H1 (cell line): ENCODE data around the gene KIF5A. TPM values are rescaled to one million over a fixed set of nuclear protein-coding genes. Genes with fewer than 3 reads are reported as not detected.

ENCODE experiments used
- CTCF ChIA-PET: fragments of 300-600 bp; sonication (Branson Sonifier 250); formaldehyde crosslinking; loops from one replicate; lab custom pipeline; 2021; ENCODE audit not compliant: partially characterized antibody; lab: Charles Lee
- POLR2A ChIA-PET: fragments of 300-600 bp; sonication (Branson Sonifier 250); formaldehyde crosslinking; loops from one replicate; lab custom pipeline; 2021; ENCODE audit warnings: inconsistent platforms; ENCODE audit not compliant: partially characterized antibody; lab: Charles Lee
- DNase-seq, 2 experiments: peaks; one replicate each; pipeline versions ENCODE4 v3.0.0 to v3.0.0-alpha.2; 2010 to 2022; ENCODE audit warnings: low spot score in 2 of 2, low read depth in 1 of 2, mixed read lengths in 1 of 2
- FAIRE-seq: peaks from 2 replicates; lab custom pipeline; 2011; peaks lifted over from hg19 to GRCh38; lab: Jason Lieb, UNC
- H2AFZ ChIP-seq: 2 replicates; pipeline ENCODE4 v1.8.1; 2012; ENCODE audit warnings: low read length, inconsistent platforms
- H2AK5ac ChIP-seq: 2 replicates; pipeline ENCODE4 v1.6.1; 2013; ENCODE audit warnings: low read depth, low read length
- H2BK120ac ChIP-seq: replicated peaks from 2 replicates; pipeline ENCODE3; 2013; ENCODE audit warnings: low read depth, low read length, inconsistent platforms
- H2BK12ac ChIP-seq: 2 replicates; pipeline ENCODE4 v1.6.1; 2013; ENCODE audit warnings: low read depth, low read length
- H2BK15ac ChIP-seq: 2 replicates; pipeline ENCODE4 v1.6.1; 2013; ENCODE audit warnings: low read length
- H2BK20ac ChIP-seq: 2 replicates; pipeline ENCODE4 v1.6.1; 2013; ENCODE audit warnings: low read length
- H2BK5ac ChIP-seq: 2 replicates; pipeline ENCODE4 v1.6.1; 2013; ENCODE audit warnings: low read depth, low read length
- H3K14ac ChIP-seq: 2 replicates; pipeline ENCODE4 v1.6.1; 2013; ENCODE audit warnings: inconsistent platforms; ENCODE audit not compliant: insufficient read length
- H3K18ac ChIP-seq: 2 replicates; pipeline ENCODE4 v1.6.1; 2013; ENCODE audit warnings: low read length; ENCODE audit errors: extremely low read depth
- H3K23ac ChIP-seq: 2 replicates; pipeline ENCODE4 v1.6.1; 2013; ENCODE audit warnings: inconsistent platforms; ENCODE audit not compliant: insufficient read length
- H3K23me2 ChIP-seq: 2 replicates; pipeline ENCODE4 v1.6.1; 2013; ENCODE audit warnings: low read depth, low read length
- H3K27ac ChIP-seq: 2 replicates; pipeline ENCODE4 v1.6.1; 2011; ENCODE audit warnings: low read depth, low read length, inconsistent platforms
- H3K27me3 ChIP-seq, 4 experiments: replicated peaks in 1 of 4; 1 replicate in 1 of 4; 2 replicates in 3 of 4; pipeline versions ENCODE4 v1.6.1 to v1.8.1; 2011 to 2013; ENCODE audit warnings: low read length in 3 of 4, mild to moderate bottlenecking in 3 of 4, inconsistent platforms in 2 of 4, mixed read lengths in 2 of 4, moderate library complexity in 1 of 4; ENCODE audit not compliant: control insufficient read depth in 3 of 4, insufficient read depth in 3 of 4; ENCODE audit errors: extremely low read depth in 1 of 4
- H3K36me3 ChIP-seq, 4 experiments: 2 replicates each; pipeline versions ENCODE4 v1.6.1 to v1.8.1; 2011 to 2013; ENCODE audit warnings: mild to moderate bottlenecking in 4 of 4, low read length in 3 of 4, moderate library complexity in 2 of 4, control low read depth in 1 of 4, inconsistent platforms in 1 of 4; ENCODE audit not compliant: insufficient read depth in 4 of 4, control insufficient read depth in 2 of 4
- H3K4ac ChIP-seq: replicated peaks from 2 replicates; pipeline ENCODE3; 2013; ENCODE audit warnings: low read length, low read depth, mixed read lengths, inconsistent platforms; ENCODE audit not compliant: insufficient read length
- H3K4me1 ChIP-seq, 4 experiments: replicated peaks in 1 of 4; 1 replicate in 1 of 4; 2 replicates in 3 of 4; pipeline versions ENCODE4 v1.6.1 to v1.8.1; 2011 to 2013; ENCODE audit warnings: low read length in 3 of 4, inconsistent platforms in 2 of 4, mixed read lengths in 1 of 4; ENCODE audit not compliant: insufficient read depth in 4 of 4, control insufficient read depth in 3 of 4
- H3K4me2 ChIP-seq, 2 experiments: 2 replicates each; pipeline versions ENCODE4 v1.6.1 to v1.8.1; 2011 to 2013; ENCODE audit warnings: low read depth in 2 of 2, low read length in 2 of 2, control low read depth in 1 of 2, inconsistent platforms in 1 of 2, mild to moderate bottlenecking in 1 of 2; ENCODE audit not compliant: insufficient read depth in 1 of 2
- H3K4me3 ChIP-seq, 4 experiments: fragments of 200-600, 300-600 bp in 1 of 4; sonication (generic), shearing (Covaris generic), sonication (Bioruptor Twin) in 1 of 4; 2 replicates each; pipeline versions ENCODE4 v1.5.1 to v1.8.1; 2011 to 2016; ENCODE audit warnings: low read length in 4 of 4, low read depth in 3 of 4, control low read depth in 2 of 4, inconsistent platforms in 2 of 4, mild to moderate bottlenecking in 2 of 4, mixed read lengths in 1 of 4, moderate library complexity in 1 of 4; ENCODE audit not compliant: insufficient read depth in 2 of 4; ENCODE audit errors: extremely low read depth in 1 of 4
- H3K56ac ChIP-seq: replicated peaks from 2 replicates; pipeline ENCODE3; 2013; ENCODE audit warnings: low read depth, mild to moderate bottlenecking, mixed read lengths, low read length, inconsistent platforms; ENCODE audit not compliant: insufficient read length
- H3K79me1 ChIP-seq: 2 replicates; pipeline ENCODE4 v1.6.1; 2013; ENCODE audit warnings: low read depth, low read length, control low read depth
- H3K79me2 ChIP-seq, 2 experiments: 2 replicates each; pipeline versions ENCODE4 v1.6.1 to v1.8.1; 2012 to 2013; ENCODE audit warnings: low read length in 2 of 2, mild to moderate bottlenecking in 2 of 2, inconsistent platforms in 1 of 2; ENCODE audit not compliant: insufficient read depth in 2 of 2, control insufficient read depth in 1 of 2
- H3K9ac ChIP-seq, 4 experiments: replicated peaks in 1 of 4; 1 replicate in 1 of 4; 2 replicates in 3 of 4; pipeline versions ENCODE4 v1.6.1 to v1.8.1; 2011 to 2013; ENCODE audit warnings: low read depth in 3 of 4, low read length in 3 of 4, control low read depth in 2 of 4, mild to moderate bottlenecking in 2 of 4, moderate library complexity in 2 of 4, inconsistent platforms in 1 of 4; ENCODE audit errors: extremely low read depth in 1 of 4
- H3K9me3 ChIP-seq, 2 experiments: 2 replicates each; pipeline versions ENCODE4 v1.6.1 to v1.8.1; 2012 to 2013; ENCODE audit warnings: mild to moderate bottlenecking in 2 of 2, moderate library complexity in 2 of 2, control low read depth in 1 of 2, inconsistent platforms in 1 of 2, low read depth in 1 of 2, low read length in 1 of 2, mixed read lengths in 1 of 2; ENCODE audit not compliant: insufficient read depth in 2 of 2
- H4K20me1 ChIP-seq, 2 experiments: replicated peaks in 1 of 2; 2 replicates each; pipeline versions ENCODE3 to v1.8.1; 2011 to 2013; ENCODE audit warnings: inconsistent platforms in 2 of 2, low read length in 2 of 2, mild to moderate bottlenecking in 1 of 2; ENCODE audit not compliant: insufficient read depth in 2 of 2, control insufficient read depth in 1 of 2
- H4K5ac ChIP-seq: 2 replicates; pipeline ENCODE4 v1.6.1; 2013; ENCODE audit warnings: low read length, low read depth, mixed read lengths, inconsistent platforms; ENCODE audit not compliant: insufficient read length
- H4K8ac ChIP-seq: 2 replicates; pipeline ENCODE4 v1.8.0; 2013; ENCODE audit warnings: mild to moderate bottlenecking, moderate library complexity, low read length, inconsistent platforms; ENCODE audit not compliant: insufficient read depth; ENCODE audit errors: extremely low read depth
- H4K91ac ChIP-seq: replicated peaks from 2 replicates; pipeline ENCODE3; 2013; ENCODE audit warnings: low read length, mixed read lengths, inconsistent platforms; ENCODE audit not compliant: insufficient read length
- EZH2 ChIP-seq: fragments of 200-600 bp; sonication (generic); IDR thresholded peaks from 2 replicates; pipeline ENCODE4 v1.7.1; 2012; ENCODE audit warnings: low read depth, mild to moderate bottlenecking, moderate library complexity, low read length, inconsistent platforms; ENCODE audit not compliant: severe bottlenecking
- HDAC2 ChIP-seq, 2 experiments: fragments of 300-600 bp in 1 of 2; sonication (generic) in 1 of 2; IDR thresholded peaks; 2 replicates each; pipeline ENCODE4 v1.6.1; 2011 to 2012; ENCODE audit warnings: low read depth in 2 of 2, low read length in 2 of 2, mild to moderate bottlenecking in 2 of 2, moderate library complexity in 2 of 2, borderline replicate concordance in 1 of 2, inconsistent platforms in 1 of 2
- SIN3A ChIP-seq, 2 experiments: IDR thresholded peaks in 1 of 2; conservative IDR thresholded peaks in 1 of 2; 2 replicates each; pipeline ENCODE4 v1.6.1; 2011 to 2012; ENCODE audit warnings: low read length in 2 of 2, improper control_type of control experiment in 1 of 2, low read depth in 1 of 2, mild to moderate bottlenecking in 1 of 2
- WGBS, 2 experiments: shearing (Covaris generic) in 1 of 2; methylation state at CpG; one replicate each; pipeline versions ENCODE4 v1.1.6 to v1.1.7; 2013 to 2015; ENCODE audit warnings: low lambda C conversion rate in 2 of 2, mixed read lengths in 2 of 2, inconsistent platforms in 1 of 2, low coverage in 1 of 2, missing lambda C conversion rate in 1 of 2; ENCODE audit not compliant: insufficient replicate concordance in 2 of 2, insufficient coverage in 1 of 2, insufficient read length in 1 of 2; ENCODE audit errors: extremely low coverage in 1 of 2, missing lambda C conversion rate in 1 of 2; 5-methylcytosine and 5-hydroxymethylcytosine counted together
- polyA plus RNA-seq, 7 experiments: library from polyadenylated mRNA; depleted of rRNA in 3 of 7; stranded (reverse) in 5 of 7; unstranded in 2 of 7; fragments of >200 nt in 5 of 7; fragments of 200-250 nt in 2 of 7; gene quantifications; 1 replicate in 5 of 7; 2 replicates in 1 of 7; 4 replicates in 1 of 7; pipeline versions ENCODE4 v1.2.1 to v1.2.3, GENCODE V29; 2011 to 2013; ENCODE audit warnings: missing spikeins in 2 of 7, mixed read lengths in 2 of 7
- total RNA-seq: library from RNA; stranded (reverse); fragmentation: NEBNext Ultra II Directional; extraction: Animal tissue kit (Norgen Biotek cat#: 25700); gene quantifications from 2 replicates; pipeline ENCODE4 v1.2.1, GENCODE V29; 2021

Gene KIF5A
- total and polyA plus RNA-seq, 2 of the 8 experiments (the other 6 are each of a cell fraction or from before 2014, with no cell fraction given), result 10.7 to 21.9 TPM

DNA sequence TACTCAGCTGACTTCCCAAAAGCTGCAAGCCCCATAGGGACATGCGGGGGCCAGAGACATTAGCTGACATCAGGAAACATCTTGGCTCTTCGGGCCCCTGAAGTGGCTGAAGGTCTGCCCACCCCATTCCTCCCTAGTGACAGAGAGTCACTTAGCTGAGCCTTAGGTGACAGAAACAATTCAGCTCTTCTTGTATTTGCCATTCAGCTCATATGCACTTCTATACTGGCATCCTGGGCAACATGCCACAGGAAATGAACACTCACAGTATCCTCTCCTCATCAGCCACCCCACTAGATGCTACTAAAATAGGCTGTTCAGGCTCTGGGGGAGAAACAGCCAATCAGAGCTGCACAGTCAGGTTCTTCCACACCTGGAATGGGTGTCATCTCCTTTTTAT lies 6.3 kb upstream of the KIF5A start:
- WGBS, 2 experiments, result 93% methylated on average over 2 of the region's 2 CpGs; no CpG with 5 or more reads in 1 of the 2 experiments
- H3K23me2 ChIP-seq, result peaks cover 6% of the 10 kb centered on the region
- H4K8ac ChIP-seq, result no peak overlapping the region
- no peak overlapping the region for H3K14ac ChIP-seq
- peaks cover 0 to 9% (median 5%) of the 10 kb centered on the region in 4 experiments; a peak in 6 of 8 replicates for H3K36me3 ChIP-seq
- H4K91ac ChIP-seq, result no peak overlapping the region
- H2AK5ac ChIP-seq, result no peak overlapping the region
- H3K4ac ChIP-seq, result no peak overlapping the region
- no peak for DNase-seq
- H2AFZ ChIP-seq, result no peak overlapping the region
- H2BK15ac ChIP-seq, result no peak overlapping the region
- POLR2A ChIA-PET, result interaction anchor here (1.0 to 6.6 kb wide), 3 partner anchors 12 to 25 kb away, joined by 6 to 65 read pairs (median 55); partner anchors contain the start of gene DDIT3
- H3K4me1 ChIP-seq, result peaks cover 0 to 9% (median 4%) of the 10 kb centered on the region in 4 experiments; a peak in 4 of 7 replicates
- no peak for FAIRE-seq
- no peak overlapping the region; the same call in 1 of the 2 replicates for H3K27ac ChIP-seq
- H2BK12ac ChIP-seq, result no peak overlapping the region
- H3K79me1 ChIP-seq, result peaks cover 8% of the 10 kb centered on the region; the same call in 1 of the 2 replicates
- H2BK20ac ChIP-seq, result no peak overlapping the region
- no peak overlapping the region for H3K56ac ChIP-seq
- peak overlapping the region in 1 of 4 experiments; percentile 24; a peak in 1 of 7 replicates for H3K9ac ChIP-seq
- H3K23ac ChIP-seq, result no peak overlapping the region
- no peak overlapping the region for H4K5ac ChIP-seq
- H2BK5ac ChIP-seq, result no peak overlapping the region
- peaks cover 4 to 25% of the 10 kb centered on the region in 2 experiments; a peak in 3 of 4 replicates for H3K79me2 ChIP-seq
- no peak overlapping the region for H3K18ac ChIP-seq
- TF ChIP-seq SIN3A (conservative IDR thresholded peaks at IDR 0.05 in 1 of 2, IDR thresholded peaks at IDR 0.05 in 1 of 2; ENCODE audit: low read depth in 1 of 2, low read length in 2 of 2) (no peak), HDAC2 (IDR thresholded peaks at IDR 0.05; ENCODE audit: borderline replicate concordance in 1 of 2, low read depth in 2 of 2, low read length in 2 of 2) (no peak), EZH2 (no peak)
- H3K9me3 ChIP-seq, result no peaks in the 10 kb centered on the region
- CTCF ChIA-PET, result no interaction called here
- peaks cover 2 to 14% of the 10 kb centered on the region in 2 experiments for H4K20me1 ChIP-seq
- H2BK120ac ChIP-seq, result no peak overlapping the region
- H3K27me3 ChIP-seq, result peaks cover 0 to 2% (median 2%) of the 10 kb centered on the region in 4 experiments; a peak in 2 of 7 replicates
- H3K4me3 ChIP-seq, result no peak overlapping the region
- no peak overlapping the region for H3K4me2 ChIP-seq
